LNCAP (cell line): ENCODE data around the gene ATP9B.

ENCODE experiments used
- CTCF ChIP-seq: fragments of 450-650 bp; IDR thresholded peaks from 2 replicates; pipeline ENCODE4 v1.5.1; 2017; ENCODE audit warnings: mild to moderate bottlenecking

The ATP9B gene

DNA sequence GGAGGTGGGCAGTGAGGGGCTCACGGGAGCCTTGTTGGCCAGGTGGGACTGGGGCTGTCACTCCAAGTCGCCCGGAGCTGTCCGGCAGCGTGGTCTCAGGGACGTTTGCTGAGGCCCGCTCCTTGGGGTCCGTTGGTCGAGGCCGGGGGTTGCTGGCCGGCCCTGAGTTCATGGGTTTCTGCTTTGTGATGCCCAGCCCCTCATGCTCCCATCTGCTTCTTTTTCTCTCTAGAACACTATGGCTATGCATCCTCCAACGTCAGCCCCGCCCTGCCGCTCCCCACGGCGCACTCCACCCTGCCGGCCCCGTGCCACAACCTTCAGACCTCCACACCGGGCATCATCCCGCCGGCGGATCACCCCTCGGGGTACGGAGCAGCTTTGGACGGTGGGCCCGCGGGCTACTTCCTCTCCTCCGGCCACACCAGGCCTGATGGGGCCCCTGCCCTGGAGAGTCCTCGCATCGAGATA lies 341.0 kb downstream of the ATP9B start:
- no peak for TF ChIP-seq CTCF

DNA sequence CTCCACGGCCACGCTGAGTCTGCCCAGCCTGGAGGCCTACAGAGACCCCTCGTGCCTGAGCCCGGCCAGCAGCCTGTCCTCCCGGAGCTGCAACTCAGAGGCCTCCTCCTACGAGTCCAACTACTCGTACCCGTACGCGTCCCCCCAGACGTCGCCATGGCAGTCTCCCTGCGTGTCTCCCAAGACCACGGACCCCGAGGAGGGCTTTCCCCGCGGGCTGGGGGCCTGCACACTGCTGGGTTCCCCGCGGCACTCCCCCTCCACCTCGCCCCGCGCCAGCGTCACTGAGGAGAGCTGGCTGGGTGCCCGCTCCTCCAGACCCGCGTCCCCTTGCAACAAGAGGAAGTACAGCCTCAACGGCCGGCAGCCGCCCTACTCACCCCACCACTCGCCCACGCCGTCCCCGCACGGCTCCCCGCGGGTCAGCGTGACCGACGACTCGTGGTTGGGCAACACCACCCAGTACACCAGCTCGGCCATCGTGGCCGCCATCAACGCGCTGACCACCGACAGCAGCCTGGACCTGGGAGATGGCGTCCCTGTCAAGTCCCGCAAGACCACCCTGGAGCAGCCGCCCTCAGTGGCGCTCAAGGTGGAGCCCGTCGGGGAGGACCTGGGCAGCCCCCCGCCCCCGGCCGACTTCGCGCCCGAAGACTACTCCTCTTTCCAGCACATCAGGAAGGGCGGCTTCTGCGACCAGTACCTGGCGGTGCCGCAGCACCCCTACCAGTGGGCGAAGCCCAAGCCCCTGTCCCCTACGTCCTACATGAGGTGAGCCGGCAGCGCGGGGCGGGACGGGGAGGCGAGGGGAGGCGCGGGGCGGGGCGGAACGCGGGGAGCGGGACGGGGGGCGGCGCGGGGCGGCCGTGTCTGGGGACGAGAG lies 341.8 kb downstream of the ATP9B start:
- no peak for TF ChIP-seq CTCF

DNA sequence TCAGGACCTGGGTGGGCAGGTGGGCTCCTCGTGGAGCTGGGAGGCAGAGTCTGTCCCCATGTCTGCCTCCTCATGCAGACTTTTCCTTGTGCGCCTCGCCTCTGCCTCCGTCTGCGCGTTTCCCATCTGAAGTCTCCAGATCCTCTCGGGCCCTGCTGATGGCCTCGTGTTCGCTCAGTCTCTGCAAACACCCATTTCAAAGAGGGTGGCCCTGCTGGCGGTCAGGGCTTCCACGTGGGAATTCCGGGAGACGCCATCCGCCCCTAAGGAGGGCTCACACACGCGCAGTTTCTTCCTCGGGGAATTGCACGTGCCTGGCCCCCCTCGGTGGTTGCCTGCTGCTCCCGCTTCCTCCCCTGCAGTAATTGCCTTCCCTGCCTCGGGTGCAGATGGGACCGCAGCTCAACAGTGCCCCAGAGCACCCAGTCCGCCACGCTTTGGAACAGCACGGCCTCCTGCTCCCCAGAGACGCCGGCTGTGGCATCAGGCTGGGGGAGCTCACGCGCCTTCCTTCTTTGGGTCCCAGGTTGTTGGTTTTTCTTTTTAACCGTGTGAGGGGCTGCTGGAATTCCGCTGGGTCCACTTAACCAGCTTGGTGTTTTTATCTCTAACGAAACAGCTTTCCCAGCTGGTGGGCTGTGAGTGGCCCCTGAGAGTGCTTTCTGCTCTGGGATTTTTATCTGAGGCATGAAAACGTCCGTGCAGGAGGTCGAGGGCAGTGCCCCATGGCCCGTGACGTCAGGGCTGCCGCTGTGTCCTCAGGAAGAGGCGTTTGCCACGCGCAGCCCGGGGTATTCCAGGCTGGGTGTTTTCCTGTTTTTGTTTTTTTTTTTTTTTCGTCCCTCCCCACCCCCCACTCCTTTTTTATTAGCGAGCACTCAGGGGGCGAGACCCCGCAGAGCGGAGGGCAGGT lies 342.7 kb downstream of the ATP9B start:
- TF ChIP-seq CTCF: no peak

DNA sequence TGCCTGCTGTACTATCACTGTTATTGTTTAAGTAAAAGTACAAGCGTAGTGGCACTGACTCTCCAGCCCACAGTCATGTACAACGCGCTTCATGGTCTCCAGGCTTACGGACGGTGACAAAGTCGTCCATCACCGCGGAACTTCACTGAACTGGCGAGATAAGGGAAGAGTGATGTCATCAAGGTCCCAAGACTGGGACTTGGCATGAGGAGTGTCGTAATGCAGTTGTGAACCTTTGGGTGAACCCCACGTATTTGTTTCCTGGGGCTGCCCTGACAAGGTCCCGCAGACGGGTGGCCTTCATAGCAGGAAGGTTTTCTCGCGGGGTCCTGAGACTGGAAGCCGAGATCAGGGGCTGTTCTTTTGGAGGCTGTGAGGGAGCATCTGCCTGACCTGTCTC lies 343.8 kb downstream of the ATP9B start:
- TF ChIP-seq CTCF: no peak

GRCh38 chr18:79413426-79413825 lies 344.2 kb downstream of the ATP9B start:
- TF ChIP-seq CTCF: no peak

DNA sequence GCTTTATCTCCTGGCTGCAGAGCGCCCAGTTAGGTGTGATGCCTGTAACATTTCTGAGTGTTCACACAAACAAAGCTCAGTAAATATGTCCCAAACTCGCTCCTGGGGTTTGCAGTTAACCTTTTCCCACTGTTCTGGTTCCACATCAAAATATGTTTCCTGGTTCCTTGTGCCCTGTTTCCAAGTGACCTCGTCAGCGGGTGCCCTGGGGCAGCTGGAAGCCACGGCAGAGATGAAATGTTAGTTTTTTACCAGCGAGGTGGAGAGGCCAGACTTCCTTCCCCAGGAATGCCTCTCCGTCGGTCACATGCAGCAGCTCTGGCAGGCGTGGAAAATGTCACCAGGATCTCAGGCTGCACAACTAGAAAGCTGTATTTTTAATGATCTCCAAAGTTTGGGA lies 344.7 kb downstream of the ATP9B start:
- TF ChIP-seq CTCF: no peak

GRCh38 chr18:79416022-79416676 lies 347.0 kb downstream of the ATP9B start:
- TF ChIP-seq CTCF: no peak
